ENCODE measurements around the gene G3BP2. TPM values are rescaled to one million over a fixed set of nuclear protein-coding genes. Genes with fewer than 3 reads are reported as not detected.

The G3BP2 gene
- total and polyA plus RNA-seq, 2 of the 8 experiments (the other 6 are each of a cell fraction or from before 2014, with no cell fraction given): 83.7 to 378 TPM

DNA sequence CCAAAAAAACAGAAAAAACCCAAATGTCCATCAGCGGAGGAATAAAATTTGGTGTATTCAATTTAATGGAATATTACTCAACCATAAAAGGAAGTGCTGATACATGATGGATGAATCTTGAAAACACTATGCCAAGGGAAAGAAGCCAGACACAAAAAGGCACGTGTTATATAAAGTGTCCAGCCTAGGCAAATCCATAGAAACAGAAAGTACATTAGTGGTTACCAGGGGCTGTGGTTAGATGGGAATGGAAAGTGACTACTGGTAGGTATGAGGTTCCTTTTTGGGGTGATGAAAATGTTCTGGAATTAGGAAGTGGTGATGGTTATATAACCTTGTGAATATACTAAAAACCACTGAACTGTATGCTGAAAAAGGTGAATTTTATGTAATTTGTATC is 39.4 kb downstream of the G3BP2 start:
- Histone ChIP-seq H2BK5ac (ENCODE audit: low read depth, low read length) (no peak overlapping the region), H3K18ac (ENCODE audit: extremely low read depth, low read length) (no peak overlapping the region), H4K5ac (ENCODE audit: insufficient read length, low read depth, low read length) (no peak overlapping the region), H2BK20ac (ENCODE audit: low read length) (no peak overlapping the region), H3K23ac (ENCODE audit: insufficient read length) (no peak overlapping the region), H2BK120ac (replicated peaks; ENCODE audit: low read depth, low read length) (no peak overlapping the region), H2BK12ac (ENCODE audit: low read depth, low read length) (no peak overlapping the region), H3K9me3 (ENCODE audit: insufficient read depth in 2 of 2, low read depth in 1 of 2, low read length in 1 of 2) (no peaks in the 10 kb centered on the region), H4K20me1 (replicated peaks in 1 of 2; ENCODE audit: control insufficient read depth in 1 of 2, insufficient read depth in 2 of 2, low read length in 2 of 2) (no peaks in the 10 kb centered on the region), H3K27ac (ENCODE audit: low read depth, low read length) (no peak overlapping the region), H3K79me2 (ENCODE audit: control insufficient read depth in 1 of 2, insufficient read depth in 2 of 2, low read length in 2 of 2) (no peaks in the 10 kb centered on the region), H3K56ac (replicated peaks; ENCODE audit: insufficient read length, low read depth, low read length) (no peak overlapping the region), H2AFZ (ENCODE audit: low read length) (no peak overlapping the region), H3K4me1 (replicated peaks in 1 of 4; ENCODE audit: control insufficient read depth in 3 of 4, insufficient read depth in 4 of 4, low read length in 3 of 4) (peaks cover 0 to 6% (median 2%) of the 10 kb centered on the region in 4 experiments; a peak in 4 of 7 replicates), H4K91ac (replicated peaks; ENCODE audit: insufficient read length, low read length) (no peak overlapping the region), H3K27me3 (replicated peaks in 1 of 4; ENCODE audit: control insufficient read depth in 3 of 4, extremely low read depth in 1 of 4, insufficient read depth in 3 of 4, low read length in 3 of 4) (no peaks in the 10 kb centered on the region), H3K14ac (ENCODE audit: insufficient read length) (no peak overlapping the region), H3K36me3 (ENCODE audit: control insufficient read depth in 2 of 4, insufficient read depth in 4 of 4, low read length in 3 of 4) (no peaks in the 10 kb centered on the region), H3K4ac (replicated peaks; ENCODE audit: insufficient read length, low read depth, low read length) (no peak overlapping the region), H3K23me2 (ENCODE audit: low read depth, low read length) (peaks cover 10% of the 10 kb centered on the region), H2BK15ac (ENCODE audit: low read length) (no peak overlapping the region), H3K79me1 (ENCODE audit: low read depth, low read length) (no peaks in the 10 kb centered on the region), H3K4me3 (ENCODE audit: extremely low read depth in 1 of 4, insufficient read depth in 2 of 4, low read depth in 3 of 4, low read length in 4 of 4) (no peak overlapping the region), H4K8ac (ENCODE audit: extremely low read depth, insufficient read depth, low read length) (no peak overlapping the region), H3K9ac (replicated peaks in 1 of 4; ENCODE audit: extremely low read depth in 1 of 4, low read depth in 3 of 4, low read length in 3 of 4) (no peak overlapping the region), H3K4me2 (ENCODE audit: insufficient read depth in 1 of 2, low read depth in 2 of 2, low read length in 2 of 2) (no peak overlapping the region), H2AK5ac (ENCODE audit: low read depth, low read length) (no peak overlapping the region)
- TF ChIP-seq SAP30 (IDR thresholded peaks at IDR 0.05; ENCODE audit: insufficient read depth, insufficient replicate concordance, low read length) (no peak), JUND (IDR thresholded peaks at IDR 0.05; ENCODE audit: low read length) (no peak), TAF7 (optimal IDR thresholded peaks at IDR 0.05; ENCODE audit: borderline replicate concordance, low read depth, low read length) (no peak), EGR1 (IDR thresholded peaks at IDR 0.05; ENCODE audit: borderline replicate concordance, low read depth, low read length) (no peak), SRF (IDR thresholded peaks at IDR 0.05; ENCODE audit: low read depth, low read length) (no peak), KDM5A (IDR thresholded peaks at IDR 0.05; ENCODE audit: low read length) (no peak), TCF12 (IDR thresholded peaks at IDR 0.05; ENCODE audit: low read depth, low read length) (no peak), SP4 (IDR thresholded peaks at IDR 0.05; ENCODE audit: low read length) (no peak), POLR2AphosphoS5 (IDR thresholded peaks at IDR 0.05; ENCODE audit: low read depth, low read length) (no peak), SIX5 (IDR thresholded peaks at IDR 0.05; ENCODE audit: low read depth, low read length) (no peak), RAD21 (IDR thresholded peaks at IDR 0.05 in 1 of 2, conservative IDR thresholded peaks at IDR 0.05 in 1 of 2; ENCODE audit: low read depth in 2 of 2, low read length in 2 of 2) (no peak), BRCA1 (IDR thresholded peaks at IDR 0.05; ENCODE audit: low read depth, low read length) (no peak), CTBP2 (IDR thresholded peaks at IDR 0.05; ENCODE audit: borderline replicate concordance, insufficient read depth, insufficient read length, low read length) (no peak)
- TF ChIP-seq, protein P1, sequence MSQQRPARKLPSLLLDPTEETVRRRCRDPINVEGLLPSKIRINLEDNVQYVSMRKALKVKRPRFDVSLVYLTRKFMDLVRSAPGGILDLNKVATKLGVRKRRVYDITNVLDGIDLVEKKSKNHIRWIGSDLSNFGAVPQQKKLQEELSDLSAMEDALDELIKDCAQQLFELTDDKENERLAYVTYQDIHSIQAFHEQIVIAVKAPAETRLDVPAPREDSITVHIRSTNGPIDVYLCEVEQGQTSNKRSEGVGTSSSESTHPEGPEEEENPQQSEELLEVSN (IDR thresholded peaks at IDR 0.05): no peak
- ChIA-PET POLR2A (ENCODE audit: partially characterized antibody) (interaction anchor here (0.6 to 1.0 kb wide), 2 partner anchors 10 to 73 kb away, joined by 3 read pairs; no protein-coding TSS in a partner anchor), CTCF (ENCODE audit: partially characterized antibody) (no interaction called here)
- no peak for FAIRE-seq
- 93% methylated on average over 2 of the region's 2 CpGs; no CpG with 5 or more reads in 1 of the 2 experiments for WGBS, 2 experiments (ENCODE audit: extremely low coverage in 1 of 2, insufficient coverage in 1 of 2, insufficient read length in 1 of 2, insufficient replicate concordance in 2 of 2, low coverage in 1 of 2, low lambda C conversion rate in 2 of 2, missing lambda C conversion rate in 1 of 2)
- DNase-seq (ENCODE audit: low read depth in 1 of 2, low spot score in 2 of 2): no peak
